Mesenteric fat pad (tissue), 1 donor: ENCODE data around the gene DIPK1A. TPM values are rescaled to one million over a fixed set of nuclear protein-coding genes. Genes with fewer than 3 reads are reported as not detected.

Experiments
- DNase-seq: peaks from one replicate; pipeline ENCODE4 v3.0.0-alpha.2; 2020; ENCODE audit warnings: low spot score
- total RNA-seq: library from RNA; stranded (reverse); fragmentation: NEBNext Ultra II Directional; extraction: Animal tissue kit (Norgen Biotek cat#: 25700); gene quantifications from one replicate; pipeline ENCODE4 v1.2.1, GENCODE V29; 2021
- donor health status: DM: yes; HTN: yes; CAD: no.

The DIPK1A gene
- total RNA-seq, 1 donor from 2014 or later, result 25.9 TPM

DNA sequence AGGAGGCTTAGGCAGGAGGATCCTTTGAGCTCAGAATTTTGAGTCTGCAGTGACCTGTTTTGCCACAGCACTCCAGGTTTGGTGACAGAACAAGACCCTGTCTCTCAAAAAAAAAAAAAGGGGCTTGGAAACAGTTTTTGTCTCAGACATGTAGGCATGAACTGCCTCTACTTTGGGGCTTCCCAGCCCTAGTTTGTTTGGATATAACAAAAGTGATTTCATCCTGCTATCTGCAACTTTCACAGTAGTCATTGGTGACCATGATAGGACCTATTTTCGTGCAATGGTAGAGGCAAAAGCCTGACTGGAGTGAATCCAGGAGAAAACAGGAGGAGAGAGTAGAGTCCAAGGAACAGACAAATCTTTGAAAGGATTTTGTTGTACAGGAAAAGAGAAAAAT, 156.0 kb downstream of the DIPK1A start:
- no peak for DNase-seq

GRCh38 chr1:92804721-92805201, 156.5 kb downstream of the DIPK1A start:
- DNase-seq, result peak; percentile 68

DNA sequence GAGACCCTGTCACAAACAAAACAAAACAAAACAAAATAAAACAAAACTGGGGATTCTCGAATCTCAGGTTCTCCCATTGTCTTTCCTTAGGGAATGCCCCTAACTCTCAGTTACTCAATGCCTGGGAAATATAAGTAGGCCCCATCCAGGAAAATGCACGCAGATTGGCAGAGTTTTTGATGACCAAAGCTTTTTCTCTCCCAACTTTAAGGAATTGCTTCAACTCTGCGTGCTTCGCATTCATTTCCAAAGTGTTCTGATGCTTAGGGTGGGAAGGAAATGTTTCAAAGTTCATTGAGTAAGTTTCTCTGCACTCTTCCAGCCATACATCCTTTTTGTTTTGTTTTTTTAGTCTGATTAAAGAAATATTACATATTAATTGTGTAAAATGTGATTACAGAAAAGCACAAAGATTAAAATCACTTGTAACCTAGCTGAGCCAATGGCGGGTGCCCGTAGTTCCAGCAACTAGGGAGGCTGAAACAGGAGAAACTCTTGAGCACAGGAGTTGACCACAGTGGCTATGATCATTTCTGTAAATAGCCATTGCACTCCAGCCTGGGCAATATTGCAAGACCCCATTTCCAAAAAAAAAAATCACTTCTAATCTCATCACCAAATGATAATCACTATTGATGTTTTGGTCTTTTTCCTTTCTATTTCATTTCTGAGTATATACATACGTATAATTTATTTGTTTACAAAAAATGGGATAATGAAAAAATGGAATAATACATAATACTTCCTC, 157.9 kb downstream of the DIPK1A start:
- no peak for DNase-seq

DNA sequence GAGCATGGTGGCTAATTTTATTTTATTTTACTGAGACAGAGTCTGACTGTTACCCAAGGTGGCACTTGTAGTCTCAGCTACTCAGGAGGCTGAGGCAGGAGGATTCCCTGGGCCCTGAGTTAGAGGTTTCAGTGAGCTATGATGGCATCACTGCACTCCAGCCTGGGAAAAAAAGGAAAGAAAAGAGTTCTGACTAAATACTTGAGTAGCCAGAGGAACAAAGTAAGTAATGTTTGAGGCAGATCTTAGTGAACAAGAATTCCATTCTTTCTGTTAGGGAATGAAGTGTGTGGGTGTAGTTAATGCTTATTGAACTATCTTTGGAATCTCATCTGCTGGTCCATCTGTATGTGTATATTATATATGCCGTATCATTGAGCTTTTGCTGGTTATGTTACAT, 163.3 kb downstream of the DIPK1A start:
- no peak for DNase-seq

GRCh38 chr1:92797297-92797696, 164.0 kb downstream of the DIPK1A start:
- no peak for DNase-seq

- DNase-seq, result no peak
These were observed 166.1 kb downstream of the DIPK1A start for GRCh38 chr1:92795166-92795565.

- no peak for DNase-seq
These were observed 168.9 kb downstream of the DIPK1A start for GRCh38 chr1:92792340-92792782.

Other genes starting within 250 kb of the DIPK1A start
- gene EVI5, start 176.4 kb downstream of the DIPK1A start, total RNA-seq, result 44.4 TPM
- gene RPL5, start 129.4 kb downstream of the DIPK1A start, total RNA-seq, result 762 TPM
- 15.8 TPM for gene MTF2, start 117.8 kb upstream of the DIPK1A start, total RNA-seq
- 109 TPM for gene TMED5, start 219.0 kb upstream of the DIPK1A start, total RNA-seq
- gene CCDC18, start 219.3 kb upstream of the DIPK1A start, total RNA-seq, result 6.9 TPM